SU-DHL-6 (cell line): ENCODE data around the gene TARS3.

Experiments used
- EZH2phosphoT487 ChIP-seq: fragments of 200-600 bp; sonication (generic), shearing (Covaris generic); conservative IDR thresholded peaks from 2 replicates; pipeline ENCODE4 v1.6.1; 2018; ENCODE audit warnings: mild to moderate bottlenecking, antibody characterized with exemption, low read length, moderate library complexity, mixed read lengths
- TF ChIP-seq, protein P1 (sequence below): fragments of 200-600 bp; sonication (generic); IDR thresholded peaks from one replicate; pipeline ENCODE4 v1.5.1; 2017; ENCODE audit warnings: antibody characterized with exemption, mild to moderate bottlenecking, low read length, moderate library complexity; ENCODE audit not compliant: insufficient read depth, poor library complexity, severe bottlenecking

DNA sequence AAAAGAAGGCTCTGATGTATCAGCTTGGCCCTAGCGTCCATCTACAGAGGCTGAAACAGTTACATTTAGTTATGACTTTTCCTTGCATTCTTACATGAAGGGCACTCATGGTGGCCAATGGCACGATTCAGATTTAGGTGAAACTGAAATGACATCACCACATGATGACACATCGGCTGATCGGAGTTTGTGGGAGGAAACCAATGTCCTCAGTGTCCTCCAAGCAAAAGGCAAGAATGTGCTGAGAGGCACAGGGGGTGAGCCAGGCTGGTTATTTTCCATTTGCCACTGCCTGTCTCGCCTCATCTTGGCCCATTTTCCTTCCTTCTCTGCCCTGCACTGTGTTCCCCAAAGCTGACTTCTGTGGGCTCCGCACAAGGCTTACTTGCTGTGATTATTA is 34.4 kb downstream of the TARS3 start:
- TF ChIP-seq, protein P1, sequence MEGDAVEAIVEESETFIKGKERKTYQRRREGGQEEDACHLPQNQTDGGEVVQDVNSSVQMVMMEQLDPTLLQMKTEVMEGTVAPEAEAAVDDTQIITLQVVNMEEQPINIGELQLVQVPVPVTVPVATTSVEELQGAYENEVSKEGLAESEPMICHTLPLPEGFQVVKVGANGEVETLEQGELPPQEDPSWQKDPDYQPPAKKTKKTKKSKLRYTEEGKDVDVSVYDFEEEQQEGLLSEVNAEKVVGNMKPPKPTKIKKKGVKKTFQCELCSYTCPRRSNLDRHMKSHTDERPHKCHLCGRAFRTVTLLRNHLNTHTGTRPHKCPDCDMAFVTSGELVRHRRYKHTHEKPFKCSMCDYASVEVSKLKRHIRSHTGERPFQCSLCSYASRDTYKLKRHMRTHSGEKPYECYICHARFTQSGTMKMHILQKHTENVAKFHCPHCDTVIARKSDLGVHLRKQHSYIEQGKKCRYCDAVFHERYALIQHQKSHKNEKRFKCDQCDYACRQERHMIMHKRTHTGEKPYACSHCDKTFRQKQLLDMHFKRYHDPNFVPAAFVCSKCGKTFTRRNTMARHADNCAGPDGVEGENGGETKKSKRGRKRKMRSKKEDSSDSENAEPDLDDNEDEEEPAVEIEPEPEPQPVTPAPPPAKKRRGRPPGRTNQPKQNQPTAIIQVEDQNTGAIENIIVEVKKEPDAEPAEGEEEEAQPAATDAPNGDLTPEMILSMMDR, result no peak
- TF ChIP-seq EZH2phosphoT487, result no peak
